K562 treated with DMSO at 1 percent for 24 hours (cell line): ENCODE measurements around the gene C1QTNF9. TPM values are rescaled to one million over a fixed set of nuclear protein-coding genes. Genes with fewer than 3 reads are reported as not detected.

ENCODE experiments used
- total RNA-seq: library from RNA; unstranded; fragments of 300-600 nt; gene quantifications from 2 replicates; pipeline ENCODE4 v1.2.3, GENCODE V29; 2022; ENCODE audit warnings: low read depth; ENCODE audit not compliant: insufficient read depth

Gene C1QTNF9, protein sequence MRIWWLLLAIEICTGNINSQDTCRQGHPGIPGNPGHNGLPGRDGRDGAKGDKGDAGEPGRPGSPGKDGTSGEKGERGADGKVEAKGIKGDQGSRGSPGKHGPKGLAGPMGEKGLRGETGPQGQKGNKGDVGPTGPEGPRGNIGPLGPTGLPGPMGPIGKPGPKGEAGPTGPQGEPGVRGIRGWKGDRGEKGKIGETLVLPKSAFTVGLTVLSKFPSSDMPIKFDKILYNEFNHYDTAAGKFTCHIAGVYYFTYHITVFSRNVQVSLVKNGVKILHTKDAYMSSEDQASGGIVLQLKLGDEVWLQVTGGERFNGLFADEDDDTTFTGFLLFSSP
- total RNA-seq: not detected in 2 replicates

DNA sequence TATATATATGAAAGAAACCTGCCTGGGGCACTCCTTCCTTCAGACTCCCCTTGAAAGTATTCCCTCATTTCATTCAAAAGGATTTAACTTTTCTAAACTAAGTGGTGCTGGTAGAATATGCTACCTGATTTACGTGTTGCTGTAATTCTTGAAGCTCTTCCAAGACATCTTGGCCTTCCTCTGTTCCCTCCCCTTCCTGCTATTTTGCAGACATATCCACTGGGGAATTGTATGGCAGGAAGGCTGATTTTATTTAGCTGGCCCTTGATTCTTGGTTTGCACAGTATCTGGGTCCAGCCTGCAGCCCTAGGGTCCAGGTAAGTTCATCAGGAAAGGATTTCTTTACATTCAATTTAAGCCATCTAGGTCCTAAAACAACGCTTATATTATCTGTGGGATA lies at the start of gene C1QTNF9:
Gene C1QTNF9 (plus strand): TSS at position 281 of the 400 bp plus-strand sequence. CDS start 6,424 bp downstream, outside the sequence.

Other genes starting within 250 kb of the C1QTNF9 start
- not detected in 2 replicates for gene SPATA13, start 148.9 kb upstream of the C1QTNF9 start, total RNA-seq
- gene PARP4, start 203.2 kb downstream of the C1QTNF9 start, total RNA-seq: 31.8 and 34.2 TPM in 2 replicates